ENCODE results near the gene SH3RF3.
A peak's percentile ranks its signal among the peaks of the same experiment; 100 is the strongest.

Gene SH3RF3

DNA sequence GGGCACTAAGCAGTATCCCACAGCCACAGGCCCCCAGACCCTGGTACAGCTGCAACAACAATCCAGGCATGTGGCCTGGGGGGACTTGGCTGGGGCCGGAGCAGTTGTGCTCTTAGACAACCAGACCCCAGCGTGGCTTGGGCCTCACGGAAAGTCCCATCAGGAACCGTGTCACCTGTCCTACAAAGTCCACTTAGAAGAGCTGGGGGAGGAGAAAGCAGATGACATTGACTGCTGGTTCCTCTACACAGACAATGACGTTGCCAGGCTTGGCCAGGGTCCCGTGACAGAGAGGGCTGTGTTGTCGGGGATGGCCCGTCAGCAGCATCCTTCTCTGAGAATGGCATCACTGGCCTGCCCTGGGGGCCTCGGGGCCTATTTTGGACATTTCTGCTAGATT is 360.3 kb downstream of the SH3RF3 start:
- DNase-seq: no peak

DNA sequence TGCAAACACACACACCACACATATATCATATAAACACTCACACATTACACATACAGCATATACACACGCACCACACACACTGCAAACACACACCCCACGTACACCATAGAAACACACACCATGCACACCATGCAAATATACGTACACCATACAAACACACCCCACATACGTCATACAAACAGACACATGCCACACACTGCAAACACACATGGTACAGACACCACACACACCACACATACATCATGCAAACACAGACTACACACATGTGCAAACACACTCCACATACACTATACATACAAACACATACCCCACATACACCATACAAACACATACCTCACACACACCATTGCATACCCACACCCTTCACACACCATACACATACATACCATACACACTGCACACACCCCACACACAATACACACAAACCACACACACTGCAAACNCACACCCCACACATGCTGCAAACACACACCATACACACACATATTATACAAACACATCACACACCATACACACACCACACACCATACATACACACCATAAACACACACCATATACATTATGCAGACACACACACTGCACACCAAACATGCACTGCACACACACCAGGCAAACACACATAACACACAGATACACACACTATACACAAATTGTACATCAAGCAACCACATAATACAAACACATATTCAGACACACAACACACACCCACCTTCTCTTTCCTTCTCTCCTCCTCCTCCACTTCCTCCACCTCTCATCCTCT is 364.4 kb downstream of the SH3RF3 start:
- no peak for DNase-seq

DNA sequence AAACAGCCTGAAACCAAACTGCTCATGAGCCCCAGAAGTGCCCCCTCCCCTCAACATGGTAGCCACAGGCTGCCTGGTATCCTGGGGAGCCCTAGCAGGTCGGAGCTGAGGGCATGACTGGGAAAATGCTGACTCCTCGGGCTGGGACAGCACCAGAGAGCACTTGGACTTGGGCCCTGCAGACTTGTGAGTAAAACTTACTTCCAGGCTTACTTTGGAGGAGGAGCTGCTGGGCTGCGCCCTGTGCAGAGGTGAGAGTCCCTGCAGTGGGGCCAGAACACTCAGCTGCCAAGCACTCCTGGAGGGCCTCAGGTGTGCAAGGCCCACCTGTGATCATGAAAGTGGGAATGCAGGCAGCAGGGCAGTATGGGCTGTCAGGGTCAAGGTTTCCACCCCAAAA is 365.3 kb downstream of the SH3RF3 start:
- DNase-seq: no peak

DNA sequence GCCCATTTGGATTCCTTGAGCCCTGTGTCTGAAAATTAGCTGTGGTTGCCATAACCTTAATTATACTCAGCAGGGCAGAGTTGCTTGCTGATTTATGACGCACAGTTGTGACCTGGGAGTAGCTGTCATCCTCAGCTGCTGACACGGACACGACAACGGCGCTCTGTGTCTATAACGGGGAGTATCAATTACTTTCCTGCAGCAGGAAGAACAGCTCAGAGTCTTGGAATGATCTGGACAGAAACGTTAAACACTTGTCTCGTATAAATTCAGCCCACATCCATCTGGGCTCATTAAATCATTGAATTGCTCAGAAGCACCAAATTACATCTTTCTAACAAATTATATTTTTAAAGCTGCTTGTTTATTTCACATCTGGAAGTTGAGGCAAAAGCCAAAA is 368.5 kb downstream of the SH3RF3 start:
- no peak for DNase-seq

DNA sequence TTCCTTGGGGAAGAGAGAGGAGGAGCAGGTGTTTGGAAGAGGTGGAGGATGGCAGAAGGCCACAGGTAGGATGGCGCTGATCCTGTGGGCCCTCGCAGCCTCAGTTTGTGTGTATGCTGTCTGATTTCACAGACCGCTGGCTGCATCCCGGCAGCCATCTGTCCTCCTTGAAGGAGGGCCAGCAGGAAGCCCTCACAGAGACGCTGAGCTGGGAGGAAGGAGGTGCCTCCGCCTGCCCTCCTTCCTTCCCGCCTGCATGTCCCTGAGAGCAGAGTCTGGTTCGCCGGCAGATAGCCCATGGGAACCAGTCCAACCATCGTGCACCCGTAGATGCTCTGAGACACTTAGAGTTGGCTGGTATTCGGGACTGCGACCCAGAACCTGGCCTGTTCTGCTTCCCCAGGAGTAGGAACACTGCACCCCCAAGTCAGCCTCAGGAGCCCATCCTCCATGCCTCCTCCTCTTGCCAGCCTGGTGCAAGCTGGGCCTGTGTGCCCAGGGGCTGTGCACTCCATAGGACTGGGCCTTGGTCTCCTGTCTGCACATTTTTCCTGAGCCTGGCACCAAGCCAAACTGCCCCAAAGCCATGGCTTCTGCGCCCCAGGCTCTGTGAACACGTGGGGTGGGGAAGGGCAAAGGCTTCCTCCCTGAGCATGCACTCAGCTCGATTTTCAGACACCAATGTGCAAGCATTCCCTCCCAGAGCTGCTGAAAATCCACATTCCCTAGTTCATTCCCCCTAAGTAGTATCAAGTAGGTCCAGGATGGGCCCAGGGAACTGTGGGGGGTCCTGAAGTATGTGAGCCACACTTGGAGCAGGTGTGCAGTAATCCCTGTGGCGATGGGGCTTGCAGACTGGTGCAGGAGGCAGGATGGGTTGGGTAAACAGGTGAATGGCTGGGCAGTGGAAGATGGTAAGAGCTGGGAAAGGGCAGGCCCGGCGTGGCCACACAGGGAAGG is 369.2 kb downstream of the SH3RF3 start:
- no peak for DNase-seq

DNA sequence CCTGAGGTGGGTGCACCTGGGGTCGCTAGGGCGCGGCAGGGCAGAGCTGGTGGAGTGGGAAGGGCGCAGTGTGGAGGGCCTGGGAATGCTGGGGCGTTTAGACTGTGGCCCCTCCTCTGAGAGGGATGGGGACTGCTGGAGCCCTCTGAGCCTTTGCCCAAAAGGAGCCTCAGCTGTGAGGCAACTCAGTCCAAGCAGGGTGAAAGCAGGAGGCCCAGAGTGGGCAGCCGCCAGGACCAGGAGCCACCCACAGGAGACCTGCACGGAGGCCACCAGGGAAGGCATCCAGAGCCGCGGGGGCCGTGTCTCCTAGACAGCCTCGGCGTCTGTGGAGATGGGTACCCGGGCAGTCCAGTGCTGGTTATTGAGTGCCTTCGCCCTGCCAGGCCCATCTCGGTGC is 369.9 kb downstream of the SH3RF3 start:
- DNase-seq: no peak

DNA sequence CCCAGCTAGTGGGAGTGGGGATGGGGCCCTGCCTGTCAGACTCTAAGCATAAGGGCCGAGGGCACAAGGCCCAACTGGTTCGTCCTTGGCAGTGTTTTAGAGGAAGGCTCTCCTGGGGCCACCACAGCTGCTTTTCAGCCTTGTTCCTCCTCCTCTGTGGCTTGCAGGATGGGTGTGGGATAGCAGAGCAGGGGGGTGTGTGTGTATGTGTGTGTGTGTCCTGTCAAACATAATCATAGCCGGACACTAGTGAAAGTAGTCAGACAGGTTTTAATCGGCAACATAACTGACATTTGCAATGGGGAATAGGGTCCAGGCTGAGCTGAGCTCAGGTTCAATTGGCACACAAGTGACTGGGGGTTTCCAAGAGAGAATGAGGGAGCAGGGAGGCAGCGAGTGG is 370.6 kb downstream of the SH3RF3 start:
- no peak for DNase-seq

DNA sequence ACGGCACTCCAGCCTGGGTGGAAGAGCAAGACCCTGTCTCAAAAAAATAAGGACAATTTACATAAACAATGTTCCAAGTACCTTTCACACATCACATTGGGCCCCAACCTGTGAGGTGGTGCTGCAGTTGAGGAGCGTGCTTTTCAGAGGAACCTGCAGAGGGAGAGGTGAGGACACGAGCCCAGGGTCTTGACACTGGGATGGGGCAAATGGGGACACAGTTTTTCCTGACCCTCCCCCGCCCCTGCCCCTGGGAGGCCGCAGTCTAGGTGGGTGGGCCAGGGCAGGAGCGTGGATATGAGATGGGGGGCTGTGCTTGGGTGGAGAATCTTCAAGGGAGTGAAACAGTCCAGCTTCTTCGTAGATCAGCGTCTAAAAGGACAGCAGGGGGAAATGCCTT is 371.9 kb downstream of the SH3RF3 start:
- no peak for DNase-seq

DNA sequence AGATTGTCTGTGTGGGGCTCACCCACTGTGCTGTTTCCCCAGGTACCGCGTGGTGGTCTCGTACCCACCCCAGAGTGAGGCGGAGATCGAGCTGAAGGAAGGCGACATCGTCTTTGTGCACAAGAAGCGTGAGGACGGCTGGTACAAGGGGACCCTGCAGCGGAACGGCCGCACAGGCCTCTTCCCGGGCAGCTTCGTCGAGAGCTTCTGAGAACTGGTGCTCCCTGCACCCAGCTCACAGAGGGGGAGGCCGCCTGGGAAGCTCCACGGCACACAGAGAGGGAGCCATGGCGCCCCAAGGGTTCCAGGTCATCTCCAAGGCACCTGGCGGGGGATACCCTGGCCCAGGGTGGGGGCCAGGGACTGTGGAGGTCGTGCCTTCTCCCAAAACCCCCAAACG is 372.5 kb downstream of the SH3RF3 start:
- DNase-seq: no peak

DNA sequence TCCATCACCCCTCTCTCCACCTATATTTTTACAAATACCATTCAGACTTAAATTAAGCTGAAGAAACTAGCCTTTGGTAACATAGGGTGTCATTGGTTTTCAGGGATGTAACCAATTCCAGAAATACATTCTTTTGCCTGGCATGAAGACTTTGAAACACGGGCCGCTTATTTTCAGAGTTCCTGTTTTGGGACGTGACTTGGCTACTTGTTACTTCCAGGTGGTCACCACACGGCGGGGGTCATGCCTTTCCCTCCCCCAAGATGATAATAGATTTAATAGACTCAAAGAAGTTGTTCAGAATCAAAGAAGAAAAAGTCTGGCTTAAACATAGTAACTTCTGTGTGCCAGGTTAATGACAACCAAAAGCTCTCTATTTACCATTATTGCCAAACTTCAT is 374.2 kb downstream of the SH3RF3 start:
- DNase-seq: no peak

DNA sequence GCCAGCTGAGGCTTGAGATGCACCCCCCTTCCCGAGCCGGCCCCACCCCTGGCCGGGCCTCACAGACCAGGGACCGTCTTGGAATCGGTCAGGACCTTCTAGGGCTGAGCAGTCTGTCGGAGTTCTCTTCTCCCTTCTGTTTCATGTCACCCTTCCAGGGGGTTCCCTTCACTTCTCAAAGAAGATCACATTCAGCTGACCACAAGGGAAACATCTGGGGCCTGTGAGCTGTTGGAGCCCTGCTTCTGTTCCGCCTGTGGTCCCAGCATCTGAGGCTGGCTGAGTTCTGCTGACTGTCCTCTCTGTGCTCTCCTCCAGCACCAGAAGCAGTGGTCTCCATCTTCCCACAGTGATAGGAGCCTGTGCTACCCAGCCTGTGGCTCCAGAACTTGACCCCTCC is 378.2 kb downstream of the SH3RF3 start:
- no peak for DNase-seq

DNA sequence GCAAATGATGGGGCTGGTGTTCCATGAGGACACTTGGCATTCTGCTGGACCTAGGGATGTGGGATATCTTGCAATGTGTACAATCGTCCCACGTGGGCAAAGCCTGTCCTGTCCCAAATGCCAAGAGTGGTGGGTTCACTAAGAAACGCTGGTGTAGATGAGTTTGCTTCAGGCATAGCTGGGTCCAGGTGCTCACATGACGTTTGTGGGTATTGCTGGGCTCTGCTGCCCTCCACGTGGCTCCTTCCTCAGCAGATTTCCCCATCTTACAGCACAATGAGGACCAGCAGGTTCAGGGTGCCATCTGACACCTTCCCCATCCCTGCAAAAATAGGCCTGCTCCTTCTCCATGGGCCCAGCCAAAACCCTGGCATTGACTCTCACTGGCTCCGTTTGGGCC is 378.8 kb downstream of the SH3RF3 start:
- no peak for DNase-seq

DNA sequence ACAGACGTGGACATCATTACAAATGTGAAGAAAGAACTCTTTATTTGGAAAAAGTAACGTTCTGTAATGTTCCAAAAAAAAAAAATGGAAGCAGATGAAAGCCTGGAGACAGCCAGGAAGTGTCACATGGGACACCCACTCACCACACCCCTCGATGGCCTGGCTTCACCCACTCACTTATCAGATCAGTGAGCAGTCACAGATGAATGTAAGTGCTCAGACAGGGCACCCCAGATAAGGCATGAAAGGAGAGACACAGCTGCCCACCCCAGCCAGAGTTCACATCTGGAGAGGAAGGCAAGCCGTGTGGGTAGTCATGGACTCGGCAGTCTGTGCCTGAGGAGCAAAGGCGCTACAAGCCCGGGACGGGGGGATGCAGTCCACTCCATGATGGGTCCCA is 379.6 kb downstream of the SH3RF3 start:
- no peak for DNase-seq

DNA sequence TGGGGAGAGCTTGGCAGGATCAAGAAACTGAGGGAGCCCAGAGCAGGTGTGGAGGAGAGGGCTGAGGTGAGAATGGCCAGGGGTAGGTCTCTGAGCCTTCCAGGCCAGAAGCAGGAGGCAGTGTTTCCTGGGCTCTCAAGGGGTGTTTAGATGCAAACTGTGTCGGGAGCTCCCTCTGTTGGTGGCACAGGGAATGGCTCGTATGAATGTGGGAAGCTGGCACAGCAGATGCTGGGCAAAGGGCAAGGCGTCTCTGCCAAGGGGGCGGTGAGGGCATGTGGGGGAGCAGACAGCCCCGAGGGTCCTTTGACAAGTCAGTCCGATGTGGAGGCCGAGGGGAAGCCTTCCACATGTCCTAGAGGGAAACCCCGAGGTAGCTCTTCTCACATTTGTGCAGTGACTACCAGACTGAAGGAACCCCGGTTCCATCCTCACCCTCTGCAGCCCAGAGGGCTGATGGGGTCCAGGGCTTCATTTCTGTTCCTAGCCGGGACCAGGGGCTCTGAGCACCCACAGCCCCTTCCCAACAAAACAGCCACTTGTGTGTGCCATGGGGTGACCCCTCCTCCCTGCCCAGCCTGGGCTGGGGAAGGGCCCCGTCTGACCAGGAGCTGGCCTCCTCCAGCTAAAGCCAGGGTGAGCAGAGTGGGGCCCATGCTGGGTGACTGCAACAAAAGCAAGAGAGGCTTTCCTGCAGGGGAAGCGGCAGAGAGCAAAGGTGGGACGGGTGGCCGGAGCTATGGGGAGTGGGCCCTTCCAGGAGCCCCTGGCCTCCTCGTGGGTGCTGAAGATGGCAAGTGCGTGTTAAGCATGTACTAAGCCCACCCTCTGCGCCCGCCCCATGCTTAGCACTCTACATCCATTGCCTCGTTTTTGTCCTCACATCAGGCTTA is 381.4 kb downstream of the SH3RF3 start:
- peak; percentile 72 for DNase-seq

DNA sequence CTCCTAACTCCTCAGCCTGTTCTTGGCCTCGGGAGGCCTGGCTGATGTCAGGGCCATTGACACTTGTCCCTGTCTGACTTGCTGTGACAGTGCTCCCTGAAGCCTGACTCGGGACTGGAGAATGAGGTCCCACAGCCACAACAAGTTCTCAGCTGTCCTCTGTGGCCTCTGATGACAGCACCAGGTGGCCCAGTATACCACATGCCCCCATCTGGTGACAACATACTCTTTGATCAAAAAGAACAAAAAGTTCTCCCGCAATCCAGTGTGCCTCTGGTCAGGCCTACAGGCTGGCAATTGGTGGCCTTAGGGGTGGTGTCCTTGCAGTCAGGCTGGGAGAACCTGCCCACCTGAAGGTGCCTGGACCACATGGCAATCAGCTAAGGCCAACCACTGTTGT is 382.2 kb downstream of the SH3RF3 start:
- no peak for DNase-seq

DNA sequence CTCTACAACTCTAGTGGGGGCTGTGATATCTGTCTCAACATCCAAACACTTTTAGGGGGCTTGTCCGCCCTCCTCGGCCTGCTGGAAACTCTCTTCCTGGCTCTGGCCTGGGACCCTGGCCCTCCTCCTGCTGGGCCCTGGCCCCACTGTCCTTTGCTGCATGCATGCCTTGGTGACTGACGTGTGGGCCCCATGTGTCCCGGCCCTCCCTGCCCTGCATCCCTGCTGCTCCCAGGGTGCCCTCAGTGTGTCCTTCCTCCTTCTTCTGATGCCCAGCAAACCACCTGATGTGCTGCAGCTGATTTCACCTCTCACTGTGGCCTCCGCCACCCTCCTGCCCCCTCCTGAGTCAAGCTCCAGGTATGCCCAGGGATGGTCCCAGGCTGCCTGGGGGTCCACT is 383.1 kb downstream of the SH3RF3 start:
- no peak for DNase-seq

DNA sequence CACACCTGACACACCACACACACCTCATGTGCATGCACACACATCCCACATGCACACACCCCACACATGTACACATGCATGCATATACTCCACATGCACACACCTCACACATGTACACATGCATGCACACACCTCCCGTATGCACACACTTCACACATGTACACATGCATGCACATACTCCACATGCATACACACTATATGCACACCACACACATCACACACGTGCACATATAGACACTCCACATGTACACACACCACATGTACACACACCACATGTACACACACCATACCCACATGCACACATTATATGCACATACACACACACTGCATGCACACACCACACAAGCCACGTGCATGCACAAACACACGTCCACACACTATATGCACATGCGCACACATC is 384.2 kb downstream of the SH3RF3 start:
- DNase-seq: no peak

DNA sequence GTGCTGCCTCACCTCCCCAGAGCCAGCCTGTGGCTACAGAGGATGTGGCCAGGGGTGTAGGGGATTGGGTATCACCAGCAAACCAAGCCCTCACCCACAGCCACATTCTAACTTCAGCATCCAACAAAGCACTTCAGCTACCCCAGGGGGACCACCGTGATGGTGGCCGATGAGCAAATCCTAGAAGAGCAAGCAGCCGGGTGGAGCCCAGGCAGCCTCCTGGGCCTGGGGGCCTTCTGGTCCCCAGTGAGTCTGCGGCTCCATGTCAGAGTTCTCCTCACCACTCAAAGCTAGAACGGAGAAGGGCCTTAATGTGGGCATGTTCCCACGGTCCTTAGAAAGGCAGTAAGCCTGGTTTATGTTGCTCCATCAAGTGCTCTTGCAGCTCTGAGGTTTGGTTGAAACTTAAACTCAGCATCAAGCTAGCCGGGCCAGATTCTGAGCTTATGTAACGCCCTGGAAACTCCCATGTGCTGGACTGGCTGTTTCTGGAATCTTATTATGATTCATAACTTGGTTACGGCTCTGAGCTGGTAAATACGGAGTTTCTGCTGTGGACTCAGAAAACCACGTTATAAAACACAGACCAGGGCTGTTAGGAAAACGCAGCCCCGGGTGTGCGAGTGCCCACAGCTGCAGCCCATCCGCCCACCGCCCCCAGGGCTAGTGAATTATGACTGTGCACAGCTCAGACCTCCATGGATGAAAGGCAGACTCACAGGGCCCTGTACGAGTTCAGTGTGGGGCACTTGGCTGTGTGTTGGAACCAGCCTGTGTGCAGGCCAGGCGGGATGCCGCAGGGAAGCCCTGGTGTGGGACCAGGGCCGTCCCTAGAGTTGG is 385.0 kb downstream of the SH3RF3 start:
- no peak for DNase-seq

DNA sequence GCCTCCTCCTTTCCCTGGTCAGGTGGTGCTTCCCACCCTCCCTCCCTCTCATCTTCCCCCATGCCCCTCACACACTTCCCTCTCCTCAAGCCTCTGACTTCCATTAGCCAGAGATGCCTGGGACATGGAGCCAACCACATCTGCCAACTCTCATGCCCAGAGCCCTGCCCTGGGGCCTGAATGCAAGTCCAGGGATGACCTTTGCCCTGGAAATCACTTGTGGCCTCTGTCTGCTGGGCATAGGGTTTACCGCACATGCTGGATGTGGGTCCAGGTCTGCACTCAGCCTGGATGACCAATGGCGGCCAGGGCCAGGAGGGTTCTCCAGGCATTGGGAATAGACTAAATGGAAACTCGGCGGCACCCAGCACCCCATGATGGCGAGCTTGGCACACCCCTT is 385.9 kb downstream of the SH3RF3 start:
- DNase-seq: no peak

DNA sequence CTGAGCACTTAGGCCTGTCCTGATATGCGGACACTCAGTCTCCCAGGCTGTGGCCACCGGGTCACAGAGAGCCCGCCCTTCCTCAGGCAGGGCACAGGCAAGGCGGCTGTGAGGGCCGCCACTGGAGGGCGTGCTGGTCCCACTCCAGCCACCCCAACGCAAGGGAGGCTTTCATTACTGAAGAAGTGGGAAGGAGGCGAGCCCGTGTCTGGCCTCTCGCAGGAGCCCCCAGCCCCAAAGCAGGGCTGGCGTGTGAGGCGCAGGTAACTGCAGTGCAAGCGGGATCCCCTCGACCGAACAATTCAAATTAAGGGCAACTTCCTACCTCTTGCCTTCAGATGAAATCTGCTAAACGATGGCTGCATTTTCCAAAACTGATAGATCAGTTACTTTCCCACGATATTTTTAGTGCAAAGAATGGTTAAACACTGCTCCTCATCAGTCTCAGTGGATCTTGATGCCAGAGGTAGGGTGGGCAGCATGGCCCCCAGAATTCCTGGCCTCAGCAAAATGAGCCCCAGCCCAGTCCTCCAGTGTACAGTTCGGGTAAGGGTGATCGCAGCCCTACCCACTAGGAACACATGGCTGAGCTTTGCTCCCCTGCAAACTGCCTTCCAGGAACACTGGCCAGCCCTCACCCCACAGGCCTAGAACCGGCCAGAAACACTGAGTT is 387.6 kb downstream of the SH3RF3 start:
- no peak for DNase-seq

DNA sequence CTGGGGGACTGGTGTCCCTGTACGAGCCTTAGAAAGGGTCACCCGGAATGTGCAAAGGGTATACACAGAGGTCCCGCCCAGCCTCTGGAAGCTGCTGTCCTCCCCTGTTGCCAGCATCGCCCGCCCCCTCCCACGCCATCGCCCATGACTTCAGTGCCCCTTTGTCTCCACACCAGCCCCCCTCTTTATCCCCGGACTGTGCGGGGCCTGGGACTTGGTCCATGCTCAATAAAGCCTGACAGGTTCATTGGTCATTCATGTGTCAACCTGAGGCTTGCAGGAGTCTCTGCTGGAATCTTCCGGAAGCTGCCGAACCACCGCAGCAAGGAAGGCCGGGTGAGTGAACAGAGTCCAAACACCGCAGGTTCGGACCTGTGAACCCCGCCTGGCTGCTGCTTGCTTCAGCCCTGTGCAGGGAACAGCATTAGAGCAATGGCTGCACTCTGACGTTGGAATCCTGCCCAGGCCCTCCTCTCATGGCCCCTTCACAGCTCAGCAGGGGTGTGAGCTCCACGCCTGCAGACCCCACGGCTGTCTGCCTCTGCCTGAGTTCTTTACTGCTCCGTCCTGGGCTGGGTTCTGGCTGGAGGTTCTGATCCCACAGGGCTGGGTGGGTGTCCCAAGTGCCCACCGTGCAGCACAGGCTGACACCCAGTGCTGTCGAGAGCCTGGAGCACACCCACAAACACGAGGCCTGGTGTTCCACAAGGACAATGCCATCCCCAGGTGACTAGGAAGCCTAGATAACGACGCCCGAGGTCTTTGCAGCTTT is 388.3 kb downstream of the SH3RF3 start:
- DNase-seq: no peak

Data from CD4-positive, alpha-beta T cell treated with Interleukin-21 for 1 hour (primary cell).